ENCODE measurements around the gene LTBR.

The LTBR gene

GRCh38 chr12:6347367-6348338 is 36.3 kb upstream of the LTBR start:
- Histone ChIP-seq H3K4me1 (ENCODE audit: control insufficient read depth, insufficient read depth, low read length, poor library complexity, severe bottlenecking) (peaks cover 20% of the 10 kb centered on the region), H3K27ac (ENCODE audit: insufficient read depth, low read length, poor library complexity, severe bottlenecking) (no peak overlapping the region), H3K27me3 (replicated peaks; ENCODE audit: control insufficient read depth, insufficient read depth, low read length, poor library complexity, severe bottlenecking) (no peaks in the 10 kb centered on the region), H3K9me3 (ENCODE audit: control insufficient read depth, low read length) (no peaks in the 10 kb centered on the region), H3K36me3 (ENCODE audit: control insufficient read depth, insufficient read depth, low read length) (no peaks in the 10 kb centered on the region), H3K4me3 (ENCODE audit: insufficient read depth, low read depth, low read length, poor library complexity, severe bottlenecking) (no peak overlapping the region)
- no peak for DNase-seq

- Histone ChIP-seq H3K4me3 (ENCODE audit: insufficient read depth, low read depth, low read length, poor library complexity, severe bottlenecking) (no peak overlapping the region), H3K27ac (ENCODE audit: insufficient read depth, low read length, poor library complexity, severe bottlenecking) (no peak overlapping the region), H3K36me3 (ENCODE audit: control insufficient read depth, insufficient read depth, low read length) (no peaks in the 10 kb centered on the region), H3K9me3 (ENCODE audit: control insufficient read depth, low read length) (no peaks in the 10 kb centered on the region), H3K4me1 (ENCODE audit: control insufficient read depth, insufficient read depth, low read length, poor library complexity, severe bottlenecking) (peaks cover 5% of the 10 kb centered on the region), H3K27me3 (replicated peaks; ENCODE audit: control insufficient read depth, insufficient read depth, low read length, poor library complexity, severe bottlenecking) (no peaks in the 10 kb centered on the region)
- DNase-seq: no peak
These were observed 32.3 kb upstream of the LTBR start for GRCh38 chr12:6351622-6352021.

GRCh38 chr12:6352193-6353173 is 31.5 kb upstream of the LTBR start:
- no peak overlapping the region for H3K4me3 ChIP-seq (ENCODE audit: insufficient read depth, low read depth, low read length, poor library complexity, severe bottlenecking)
- H3K36me3 ChIP-seq (ENCODE audit: control insufficient read depth, insufficient read depth, low read length): no peaks in the 10 kb centered on the region
- no peak for DNase-seq
- no peaks in the 10 kb centered on the region for H3K9me3 ChIP-seq (ENCODE audit: control insufficient read depth, low read length)
- peaks cover 4% of the 10 kb centered on the region for H3K4me1 ChIP-seq (ENCODE audit: control insufficient read depth, insufficient read depth, low read length, poor library complexity, severe bottlenecking)
- H3K27me3 ChIP-seq (replicated peaks; ENCODE audit: control insufficient read depth, insufficient read depth, low read length, poor library complexity, severe bottlenecking): no peaks in the 10 kb centered on the region
- H3K27ac ChIP-seq (ENCODE audit: insufficient read depth, low read length, poor library complexity, severe bottlenecking): no peak overlapping the region

- Histone ChIP-seq H3K36me3 (ENCODE audit: control insufficient read depth, insufficient read depth, low read length) (no peaks in the 10 kb centered on the region), H3K27me3 (replicated peaks; ENCODE audit: control insufficient read depth, insufficient read depth, low read length, poor library complexity, severe bottlenecking) (no peaks in the 10 kb centered on the region), H3K4me1 (ENCODE audit: control insufficient read depth, insufficient read depth, low read length, poor library complexity, severe bottlenecking) (no peaks in the 10 kb centered on the region), H3K9me3 (ENCODE audit: control insufficient read depth, low read length) (no peaks in the 10 kb centered on the region), H3K4me3 (ENCODE audit: insufficient read depth, low read depth, low read length, poor library complexity, severe bottlenecking) (no peak overlapping the region), H3K27ac (ENCODE audit: insufficient read depth, low read length, poor library complexity, severe bottlenecking) (no peak overlapping the region)
- DNase-seq: no peak
These were observed 29.2 kb upstream of the LTBR start for GRCh38 chr12:6354495-6355393.

- no peaks in the 10 kb centered on the region for H3K36me3 ChIP-seq (ENCODE audit: control insufficient read depth, insufficient read depth, low read length)
- no peaks in the 10 kb centered on the region for H3K4me1 ChIP-seq (ENCODE audit: control insufficient read depth, insufficient read depth, low read length, poor library complexity, severe bottlenecking)
- DNase-seq: no peak
- H3K27ac ChIP-seq (ENCODE audit: insufficient read depth, low read length, poor library complexity, severe bottlenecking): no peak overlapping the region
- H3K4me3 ChIP-seq (ENCODE audit: insufficient read depth, low read depth, low read length, poor library complexity, severe bottlenecking): no peak overlapping the region
- H3K27me3 ChIP-seq (replicated peaks; ENCODE audit: control insufficient read depth, insufficient read depth, low read length, poor library complexity, severe bottlenecking): no peaks in the 10 kb centered on the region
- H3K9me3 ChIP-seq (ENCODE audit: control insufficient read depth, low read length): no peaks in the 10 kb centered on the region
These were observed 28.2 kb upstream of the LTBR start for GRCh38 chr12:6355491-6356373.

- no peak overlapping the region for H3K27ac ChIP-seq (ENCODE audit: insufficient read depth, low read length, poor library complexity, severe bottlenecking)
- H3K9me3 ChIP-seq (ENCODE audit: control insufficient read depth, low read length): no peaks in the 10 kb centered on the region
- no peaks in the 10 kb centered on the region for H3K36me3 ChIP-seq (ENCODE audit: control insufficient read depth, insufficient read depth, low read length)
- H3K27me3 ChIP-seq (replicated peaks; ENCODE audit: control insufficient read depth, insufficient read depth, low read length, poor library complexity, severe bottlenecking): no peaks in the 10 kb centered on the region
- no peak overlapping the region for H3K4me3 ChIP-seq (ENCODE audit: insufficient read depth, low read depth, low read length, poor library complexity, severe bottlenecking)
- no peak for DNase-seq
- no peaks in the 10 kb centered on the region for H3K4me1 ChIP-seq (ENCODE audit: control insufficient read depth, insufficient read depth, low read length, poor library complexity, severe bottlenecking)
These were observed 27.6 kb upstream of the LTBR start for GRCh38 chr12:6356374-6356820.

- H3K36me3 ChIP-seq (ENCODE audit: control insufficient read depth, insufficient read depth, low read length): no peaks in the 10 kb centered on the region
- H3K9me3 ChIP-seq (ENCODE audit: control insufficient read depth, low read length): no peaks in the 10 kb centered on the region
- no peak for DNase-seq
- peaks cover 8% of the 10 kb centered on the region for H3K4me1 ChIP-seq (ENCODE audit: control insufficient read depth, insufficient read depth, low read length, poor library complexity, severe bottlenecking)
- H3K27ac ChIP-seq (ENCODE audit: insufficient read depth, low read length, poor library complexity, severe bottlenecking): no peak overlapping the region
- no peak overlapping the region for H3K4me3 ChIP-seq (ENCODE audit: insufficient read depth, low read depth, low read length, poor library complexity, severe bottlenecking)
- H3K27me3 ChIP-seq (replicated peaks; ENCODE audit: control insufficient read depth, insufficient read depth, low read length, poor library complexity, severe bottlenecking): no peaks in the 10 kb centered on the region
These were observed 25.1 kb upstream of the LTBR start for GRCh38 chr12:6358881-6359280.

GRCh38 chr12:6360080-6360571 is 23.8 kb upstream of the LTBR start:
- Histone ChIP-seq H3K27ac (ENCODE audit: insufficient read depth, low read length, poor library complexity, severe bottlenecking) (no peak overlapping the region), H3K9me3 (ENCODE audit: control insufficient read depth, low read length) (no peaks in the 10 kb centered on the region), H3K4me3 (ENCODE audit: insufficient read depth, low read depth, low read length, poor library complexity, severe bottlenecking) (no peak overlapping the region), H3K4me1 (ENCODE audit: control insufficient read depth, insufficient read depth, low read length, poor library complexity, severe bottlenecking) (peaks cover 12% of the 10 kb centered on the region), H3K36me3 (ENCODE audit: control insufficient read depth, insufficient read depth, low read length) (no peaks in the 10 kb centered on the region), H3K27me3 (replicated peaks; ENCODE audit: control insufficient read depth, insufficient read depth, low read length, poor library complexity, severe bottlenecking) (no peaks in the 10 kb centered on the region)
- no peak for DNase-seq

Data from effector memory CD4-positive, alpha-beta T cell (primary cell).